ENCODE results near the gene NT5DC3.

The NT5DC3 gene

GRCh38 chr12:103727638-103728037 lies 113.4 kb downstream of the NT5DC3 start:
- TF ChIP-seq CTCF (IDR thresholded peaks at IDR 0.05), result no peak

- TF ChIP-seq CTCF (IDR thresholded peaks at IDR 0.05), result no peak
Observed at GRCh38 chr12:103725398-103725797, 115.6 kb downstream of the NT5DC3 start.
